Liver (tissue), 9 donors: Measurements from ENCODE around the gene SLC2A9. TPM values are rescaled to one million over a fixed set of nuclear protein-coding genes. Genes with fewer than 3 reads are reported as not detected.

ENCODE experiments used
- DNase-seq: peaks from one replicate; pipeline ENCODE4 v3.0.0-alpha.2; 2017; ENCODE audit warnings: low spot score
- H3K27ac ChIP-seq, 2 donors: one replicate each; pipeline ENCODE4 v1.7.0; 2013; ENCODE audit warnings: inconsistent platforms in 2 of 2, low read length in 2 of 2, control low read depth in 1 of 2, low read depth in 1 of 2, mild to moderate bottlenecking in 1 of 2
- H3K27me3 ChIP-seq, 4 donors: one replicate each; pipeline versions ENCODE4 v1.6.1 to v1.7.0; 2013; ENCODE audit warnings: low read length in 3 of 4, inconsistent platforms in 1 of 4, mild to moderate bottlenecking in 1 of 4, moderate library complexity in 1 of 4; ENCODE audit not compliant: control insufficient read depth in 4 of 4, insufficient read depth in 4 of 4
- H3K36me3 ChIP-seq, 4 donors: one replicate each; pipeline versions ENCODE4 v1.6.1 to v1.7.0; 2013; ENCODE audit warnings: low read length in 3 of 4, mild to moderate bottlenecking in 3 of 4, low read depth in 1 of 4, moderate library complexity in 1 of 4; ENCODE audit not compliant: control insufficient read depth in 4 of 4, insufficient read depth in 3 of 4
- H3K4me1 ChIP-seq, 4 donors: one replicate each; pipeline versions ENCODE4 v1.6.1 to v1.7.0; 2013; ENCODE audit warnings: low read length in 3 of 4, mild to moderate bottlenecking in 3 of 4, moderate library complexity in 1 of 4; ENCODE audit not compliant: control insufficient read depth in 4 of 4, insufficient read depth in 4 of 4
- H3K4me3 ChIP-seq, 3 donors: one replicate each; pipeline versions ENCODE4 v1.6.1 to v1.7.0; 2013; ENCODE audit warnings: low read length in 3 of 3, control low read depth in 1 of 3, low read depth in 1 of 3, mild to moderate bottlenecking in 1 of 3
- H3K9ac ChIP-seq, 2 donors: one replicate each; pipeline ENCODE4 v1.7.0; 2013; ENCODE audit warnings: low read length in 2 of 2, mild to moderate bottlenecking in 2 of 2, moderate library complexity in 2 of 2, control low read depth in 1 of 2, low read depth in 1 of 2
- H3K9me3 ChIP-seq, 4 donors: one replicate each; pipeline versions ENCODE4 v1.6.1 to v1.7.0; 2013; ENCODE audit warnings: low read length in 3 of 4; ENCODE audit not compliant: control insufficient read depth in 4 of 4
- ATF3 ChIP-seq: IDR thresholded peaks from 2 replicates; pipeline ENCODE4 v1.6.1; 2016; ENCODE audit warnings: antibody characterized with exemption
- CTCF ChIP-seq: fragments of 150-350 bp; IDR thresholded peaks from 2 replicates; pipeline ENCODE4 v1.5.1; 2017; ENCODE audit warnings: improper control_type of control experiment, low read depth, low read length; ENCODE audit not compliant: missing input control
- EGR1 ChIP-seq, 2 donors: IDR thresholded peaks; 2 replicates each; pipeline ENCODE4 v1.6.1; 2016 to 2018; ENCODE audit warnings: antibody characterized with exemption in 2 of 2, low read depth in 2 of 2
- FOXA1 ChIP-seq: IDR thresholded peaks from 2 replicates; pipeline ENCODE4 v1.6.1; 2016; ENCODE audit warnings: antibody characterized with exemption
- FOXA2 ChIP-seq: IDR thresholded peaks from 2 replicates; pipeline ENCODE4 v1.6.1; 2016; ENCODE audit warnings: antibody characterized with exemption
- GABPA ChIP-seq, 2 donors: IDR thresholded peaks in 1 of 2; conservative IDR thresholded peaks in 1 of 2; 2 replicates each; pipeline ENCODE4 v1.6.1; 2016; ENCODE audit warnings: antibody characterized with exemption in 2 of 2, mild to moderate bottlenecking in 1 of 2, moderate library complexity in 1 of 2
- HNF4A ChIP-seq, 2 donors: conservative IDR thresholded peaks; 2 replicates each; pipeline ENCODE4 v1.6.1; 2016; ENCODE audit warnings: antibody characterized with exemption in 2 of 2, mild to moderate bottlenecking in 2 of 2
- HNF4G ChIP-seq: IDR thresholded peaks from 2 replicates; pipeline ENCODE4 v1.6.1; 2016; ENCODE audit warnings: antibody characterized with exemption
- JUND ChIP-seq, 2 donors: IDR thresholded peaks; 2 replicates each; pipeline ENCODE4 v1.6.1; 2016; ENCODE audit warnings: antibody characterized with exemption in 2 of 2
- MAX ChIP-seq: IDR thresholded peaks from 2 replicates; pipeline ENCODE4 v1.6.1; 2016; ENCODE audit warnings: antibody characterized with exemption
- NR2F2 ChIP-seq: IDR thresholded peaks from 2 replicates; pipeline ENCODE4 v1.6.1; 2016; ENCODE audit warnings: antibody characterized with exemption
- RAD21 ChIP-seq, 2 donors: IDR thresholded peaks; 2 replicates each; pipeline ENCODE4 v1.6.1; 2016; ENCODE audit warnings: antibody characterized with exemption in 2 of 2, mild to moderate bottlenecking in 2 of 2
- REST ChIP-seq: IDR thresholded peaks from 2 replicates; pipeline ENCODE4 v1.6.1; 2016; ENCODE audit warnings: antibody characterized with exemption, mild to moderate bottlenecking
- RXRA ChIP-seq, 2 donors: IDR thresholded peaks; 2 replicates each; pipeline ENCODE4 v1.6.1; 2017 to 2018; ENCODE audit warnings: antibody characterized with exemption in 2 of 2, mild to moderate bottlenecking in 1 of 2
- SP1 ChIP-seq: IDR thresholded peaks from 2 replicates; pipeline ENCODE4 v1.6.1; 2018; ENCODE audit warnings: antibody characterized with exemption, mild to moderate bottlenecking
- YY1 ChIP-seq: IDR thresholded peaks from 2 replicates; pipeline ENCODE4 v1.6.1; 2016; ENCODE audit warnings: antibody characterized with exemption, mild to moderate bottlenecking
- ZBTB33 ChIP-seq: IDR thresholded peaks from 2 replicates; pipeline ENCODE4 v1.6.1; 2016; ENCODE audit warnings: antibody characterized with exemption
- WGBS: extraction: QIAGEN DNeasy Blood & Tissue Kit; methylation state at CpG from one replicate; pipeline ENCODE4 v1.1.7; 2013; 5-methylcytosine and 5-hydroxymethylcytosine counted together
- polyA plus RNA-seq, 2 donors: library from polyadenylated mRNA; stranded (reverse) in 1 of 2; unstranded in 1 of 2; fragments of 200-250 nt in 1 of 2; fragments of >200 nt in 1 of 2; fragmentation: Nextera tagmentation in 1 of 2; extraction: Ambion mirVana in 1 of 2; gene quantifications; one replicate each; pipeline versions ENCODE4 v1.2.1 to v1.2.3, GENCODE V29; 2013 to 2015
- total RNA-seq, 2 donors: library from RNA; depleted of rRNA; stranded (reverse); fragments of >200 nt; gene quantifications; one replicate each; pipeline ENCODE4 v1.2.3, GENCODE V29; 2014
- donor health status: healthy.
- donor health status: healthy.
- donor health status: healthy.
- donor health status: healthy.
- donor health status: healthy.

SLC2A9 gene
- total and polyA plus RNA-seq, 4 donors: 6.2 to 49.0 (median 21.6) TPM

- TF ChIP-seq RAD21 (IDR thresholded peaks at IDR 0.05): no peak
- TF ChIP-seq SP1: no peak
- TF ChIP-seq HNF4A (conservative IDR thresholded peaks at IDR 0.05): no peak
- TF ChIP-seq RXRA (IDR thresholded peaks at IDR 0.05): no peak
- no peak for TF ChIP-seq JUND (IDR thresholded peaks at IDR 0.05)
- TF ChIP-seq EGR1 (IDR thresholded peaks at IDR 0.05; ENCODE audit: low read depth in 2 of 2): no peak
- TF ChIP-seq ZBTB33: no peak
- TF ChIP-seq ATF3: no peak
- no peak for TF ChIP-seq CTCF
- no peak for TF ChIP-seq YY1
- no peak for TF ChIP-seq NR2F2
- Histone ChIP-seq H3K9me3 (no peaks in the 10 kb centered on the region), H3K4me3 (no peak overlapping the region), H3K27me3 (no peaks in the 10 kb centered on the region), H3K4me1 (no peaks in the 10 kb centered on the region), H3K27ac (no peak overlapping the region), H3K36me3 (no peaks in the 10 kb centered on the region), H3K9ac (no peak overlapping the region)
- 97% methylated on average over 15 of the region's 15 CpGs for WGBS
- DNase-seq: no peak
Observed at GRCh38 chr4:10066670-10067651, 45.7 kb upstream of the SLC2A9 start.

GRCh38 chr4:10066206-10066605 is 44.9 kb upstream of the SLC2A9 start:
- H3K27ac ChIP-seq: no peak overlapping the region
- no peaks in the 10 kb centered on the region for H3K27me3 ChIP-seq
- 76% methylated on average over 2 of the region's 2 CpGs for WGBS
- no peaks in the 10 kb centered on the region for H3K36me3 ChIP-seq
- H3K4me3 ChIP-seq: no peak overlapping the region
- no peak for DNase-seq
- no peaks in the 10 kb centered on the region for H3K9me3 ChIP-seq
- no peaks in the 10 kb centered on the region for H3K4me1 ChIP-seq
- H3K9ac ChIP-seq: no peak overlapping the region
- no peak for TF ChIP-seq FOXA2
- no peak for TF ChIP-seq REST
- no peak for TF ChIP-seq ATF3
- TF ChIP-seq GABPA (IDR thresholded peaks at IDR 0.05 in 1 of 2, conservative IDR thresholded peaks at IDR 0.05 in 1 of 2): no peak
- TF ChIP-seq ZBTB33: no peak
- no peak for TF ChIP-seq CTCF
- TF ChIP-seq HNF4A (conservative IDR thresholded peaks at IDR 0.05): no peak
- no peak for TF ChIP-seq YY1
- TF ChIP-seq EGR1 (IDR thresholded peaks at IDR 0.05; ENCODE audit: low read depth in 2 of 2): no peak
- TF ChIP-seq JUND (IDR thresholded peaks at IDR 0.05): no peak
- TF ChIP-seq SP1: no peak
- no peak for TF ChIP-seq RAD21 (IDR thresholded peaks at IDR 0.05)
- TF ChIP-seq FOXA1: no peak
- no peak for TF ChIP-seq MAX
- no peak for TF ChIP-seq NR2F2
- no peak for TF ChIP-seq HNF4G
